HG02610 (cell line): ENCODE measurements around the gene OBSL1.

Experiments used
- ATAC-seq: cut with Tn5 transposase; IDR thresholded peaks from one replicate; pipeline ENCODE4 v1.9.1; 2021; ENCODE audit warnings: mild to moderate bottlenecking, moderate library complexity; ENCODE audit not compliant: unreplicated experiment

Gene OBSL1

DNA sequence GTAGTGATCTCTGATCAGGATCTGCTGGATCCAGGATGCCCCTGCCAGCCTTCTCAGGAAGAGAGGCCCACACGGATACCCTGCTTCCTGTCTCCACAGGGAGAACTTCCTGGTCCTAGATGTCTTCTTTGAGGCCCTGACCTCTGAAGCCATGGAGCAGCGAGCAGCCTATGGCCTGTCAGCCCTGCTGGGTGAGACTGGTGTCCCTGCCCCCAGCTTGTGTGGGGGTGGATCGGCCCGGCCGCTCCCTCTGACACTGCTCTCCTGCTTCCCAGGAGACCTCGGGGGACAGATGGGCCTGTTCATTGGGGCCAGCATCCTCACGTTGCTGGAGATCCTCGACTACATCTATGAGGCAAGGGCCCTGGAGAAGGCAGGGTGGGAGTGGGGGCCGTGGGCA, 34.4 kb downstream of the OBSL1 start:
- ATAC-seq, result no peak

DNA sequence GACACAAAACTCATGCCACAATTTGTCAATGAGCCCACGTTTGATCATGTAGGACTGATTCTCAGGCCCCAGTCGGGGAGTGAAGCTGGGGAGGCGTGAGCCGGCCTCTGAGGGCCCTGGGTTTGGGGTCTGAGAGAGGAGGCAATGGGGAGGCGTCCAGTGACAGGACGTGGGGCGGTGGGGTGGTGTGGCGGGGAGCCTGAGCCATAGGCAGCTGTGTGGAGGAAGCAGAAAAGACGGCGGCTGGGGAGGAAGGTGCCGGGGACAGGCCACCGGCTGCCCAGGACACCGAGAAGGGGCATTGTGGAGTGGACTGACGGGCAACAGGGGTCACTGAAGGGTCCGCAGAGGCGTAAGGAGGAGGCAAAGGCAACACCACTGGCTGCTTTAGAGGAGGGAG, 34.9 kb downstream of the OBSL1 start:
- ATAC-seq, result no peak

DNA sequence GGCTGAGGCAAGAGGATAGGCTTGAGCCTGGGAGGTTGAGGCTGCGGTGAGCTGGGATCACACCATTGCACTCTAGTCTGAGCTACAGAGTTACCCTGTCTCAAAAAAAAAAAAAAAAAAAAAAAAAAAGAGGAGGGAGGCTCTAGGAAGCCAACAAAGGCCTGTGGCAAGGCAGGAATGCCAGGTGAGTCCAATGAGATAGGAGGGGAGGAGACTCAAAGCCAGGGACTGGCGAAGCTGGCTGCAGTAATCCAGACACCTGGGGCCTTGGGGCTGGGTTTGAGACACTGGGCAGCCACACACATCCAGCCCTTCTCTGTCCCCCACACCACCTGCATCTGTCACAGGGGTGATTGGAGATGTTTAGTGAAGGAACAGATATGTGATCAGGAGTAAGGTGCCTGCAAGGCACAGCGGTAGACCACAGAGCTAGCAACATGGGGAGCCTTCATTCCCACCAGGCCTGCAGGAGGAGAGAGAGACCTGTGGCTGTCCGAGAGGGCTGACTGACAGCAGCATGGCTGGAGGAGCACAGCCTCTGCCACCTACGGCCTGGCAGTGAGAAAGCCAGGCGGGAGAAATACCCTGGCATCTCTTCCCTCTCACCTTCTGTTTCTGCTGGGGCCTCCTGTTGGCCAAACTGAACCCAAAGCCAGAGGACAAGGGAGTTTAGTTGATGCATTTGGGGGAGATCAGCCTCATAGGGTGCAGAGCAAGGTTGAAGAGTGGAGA, 37.2 kb downstream of the OBSL1 start:
- ATAC-seq, result no peak

DNA sequence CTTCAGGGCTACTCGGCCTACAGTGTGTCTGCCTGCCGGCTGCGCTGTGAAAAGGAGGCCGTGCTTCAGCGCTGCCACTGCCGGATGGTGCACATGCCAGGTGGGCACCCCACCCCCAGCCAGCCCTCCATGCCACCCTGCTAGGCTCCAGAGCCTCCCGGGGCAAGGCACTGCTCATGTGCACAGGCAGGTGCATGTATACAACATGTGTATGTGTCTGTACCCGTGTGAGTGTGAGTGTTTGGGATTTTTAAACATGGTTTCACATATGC, 39.0 kb downstream of the OBSL1 start:
- no peak for ATAC-seq

DNA sequence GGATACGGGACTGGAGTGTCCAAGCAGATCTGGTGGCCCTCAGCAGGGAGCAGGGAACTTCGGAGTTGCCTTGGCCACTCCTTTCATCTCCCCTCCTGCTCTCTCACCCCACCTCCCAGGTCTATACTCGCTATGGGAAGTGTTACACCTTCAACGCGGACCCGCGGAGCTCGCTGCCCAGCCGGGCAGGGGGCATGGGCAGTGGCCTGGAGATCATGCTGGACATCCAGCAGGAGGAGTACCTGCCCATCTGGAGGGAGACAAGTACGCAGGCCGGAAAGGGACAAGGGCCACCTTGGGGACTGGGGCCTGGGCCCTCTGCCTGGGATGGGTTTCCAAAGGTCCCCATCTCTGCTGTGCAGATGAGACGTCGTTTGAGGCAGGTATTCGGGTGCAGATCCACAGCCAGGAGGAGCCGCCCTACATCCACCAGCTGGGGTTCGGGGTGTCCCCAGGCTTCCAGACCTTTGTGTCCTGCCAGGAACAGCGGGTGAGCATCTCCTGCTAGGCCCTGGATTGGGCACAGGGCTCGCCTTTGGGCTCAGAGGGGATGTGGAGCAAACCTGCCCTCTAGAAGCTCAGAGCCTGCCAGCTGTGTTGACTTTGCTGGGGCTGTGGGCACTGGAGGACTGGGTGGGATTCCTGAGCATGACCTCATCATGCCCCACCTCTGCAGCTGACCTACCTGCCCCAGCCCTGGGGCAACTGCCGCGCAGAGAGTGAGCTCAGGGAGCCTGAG, 39.5 kb downstream of the OBSL1 start:
- ATAC-seq, result no peak

DNA sequence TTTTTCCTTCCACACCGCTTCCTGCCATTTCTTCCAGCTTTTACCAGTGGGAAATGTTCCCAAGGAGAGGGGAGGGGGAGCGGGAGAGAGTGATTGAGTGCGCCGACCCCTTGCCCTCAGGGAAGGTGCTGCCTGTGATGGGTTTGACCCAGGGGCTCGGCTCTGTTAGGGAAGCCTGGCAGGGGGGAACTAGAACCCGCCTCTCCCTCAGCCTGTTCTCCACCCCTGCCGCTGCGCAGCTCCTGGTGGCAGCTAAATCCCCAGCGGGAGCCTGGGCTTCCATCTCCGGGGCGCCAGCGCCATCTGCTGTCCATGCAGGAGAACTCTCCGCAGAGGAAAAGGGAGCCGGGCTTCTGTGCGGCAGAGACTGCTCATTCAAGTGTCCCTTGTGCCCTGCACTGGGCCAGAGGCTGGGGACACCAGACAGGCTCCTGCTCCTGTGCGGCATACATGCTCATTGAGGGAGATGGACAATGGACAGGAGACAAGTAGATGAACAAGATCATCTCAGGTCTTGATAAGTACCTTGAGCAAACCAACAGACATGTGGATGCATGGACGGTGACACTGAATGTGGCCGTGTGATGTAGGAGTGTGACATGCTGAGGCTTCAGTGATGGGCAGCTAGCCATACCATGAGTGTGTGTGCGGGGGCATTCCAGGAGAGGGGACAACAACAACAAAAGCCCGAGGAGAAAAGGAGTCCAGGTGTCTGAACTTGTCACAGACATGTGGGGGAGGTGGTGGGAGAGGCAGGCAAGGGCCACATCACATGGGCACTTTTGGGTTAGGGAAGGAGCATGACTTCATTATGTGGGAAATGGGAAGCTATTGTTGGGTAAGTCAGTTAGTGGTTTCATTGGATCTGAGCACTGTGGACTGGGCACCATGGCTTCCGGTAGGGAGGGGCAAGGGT, 41.0 kb downstream of the OBSL1 start:
- peak; percentile 82 for ATAC-seq

DNA sequence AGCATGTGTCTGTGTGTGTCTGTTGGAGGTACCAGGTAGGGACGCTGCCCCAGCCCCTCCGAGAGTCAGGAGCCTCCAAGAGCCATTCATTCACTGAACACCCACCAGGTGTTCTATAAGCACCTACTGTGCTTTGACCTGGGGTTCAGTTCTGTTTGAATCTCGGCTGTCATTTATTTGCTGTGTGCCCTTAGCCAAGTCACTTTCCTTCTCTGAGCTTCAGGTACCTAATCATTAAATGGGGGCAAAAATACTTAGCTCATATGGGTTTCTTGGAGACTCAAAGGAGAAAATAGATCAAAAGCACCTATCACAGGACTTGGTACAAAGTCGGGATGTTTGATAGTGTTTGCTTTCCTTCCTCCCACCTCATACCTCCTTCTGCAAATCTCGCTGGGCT, 43.9 kb downstream of the OBSL1 start:
- ATAC-seq, result no peak

DNA sequence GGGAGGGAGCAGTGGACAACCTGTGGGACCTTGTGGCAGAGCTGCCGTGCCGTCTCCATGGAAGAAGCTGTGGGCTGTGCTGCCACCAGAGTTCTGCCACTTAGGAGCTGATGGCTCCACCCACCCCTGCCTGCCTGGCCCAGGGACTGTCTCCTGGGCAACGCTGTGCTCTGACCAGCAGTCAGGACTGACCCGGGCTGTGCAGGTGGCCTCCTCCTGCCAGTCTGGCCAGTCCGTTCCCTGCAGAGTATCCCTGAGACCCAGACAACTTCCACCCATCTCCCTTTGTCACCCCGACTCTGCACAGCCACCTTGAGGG, 44.3 kb downstream of the OBSL1 start:
- ATAC-seq, result no peak

DNA sequence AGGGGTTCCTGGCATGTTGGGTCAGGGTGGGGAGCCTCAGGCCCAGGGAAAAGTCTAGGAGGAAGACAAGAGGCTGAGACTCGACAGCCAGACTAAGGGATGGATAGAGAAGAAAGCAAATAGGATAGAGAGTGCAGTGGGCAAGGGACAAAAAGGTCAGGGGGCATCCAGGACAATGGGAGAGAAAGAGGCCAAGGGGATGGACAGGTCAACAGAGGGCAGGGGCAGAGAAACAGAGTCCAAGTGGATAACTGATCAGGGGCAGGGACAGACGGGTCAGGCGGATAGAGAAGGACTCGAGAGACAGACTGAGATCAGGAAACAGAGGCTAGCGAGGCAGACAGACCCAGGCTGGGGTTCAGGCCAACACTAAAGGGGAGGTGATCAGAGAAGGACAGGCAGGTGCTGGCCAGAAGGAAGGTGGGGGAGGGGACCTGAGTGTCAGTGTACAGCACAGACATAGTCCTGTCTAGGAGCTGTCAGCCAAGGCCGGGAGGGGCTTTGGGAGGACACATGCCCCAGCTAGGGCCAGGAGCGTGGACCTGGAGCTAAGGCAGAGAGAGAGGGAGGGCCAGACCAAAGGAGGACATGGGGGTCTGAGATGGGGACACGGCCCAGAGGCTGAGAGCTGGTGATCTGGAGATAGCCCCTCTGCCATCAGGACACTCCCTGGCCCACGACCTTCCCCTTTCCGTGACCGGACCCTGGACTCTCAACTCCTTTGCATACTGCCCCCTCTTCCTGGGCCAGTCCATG, 44.8 kb downstream of the OBSL1 start:
- no peak for ATAC-seq

DNA sequence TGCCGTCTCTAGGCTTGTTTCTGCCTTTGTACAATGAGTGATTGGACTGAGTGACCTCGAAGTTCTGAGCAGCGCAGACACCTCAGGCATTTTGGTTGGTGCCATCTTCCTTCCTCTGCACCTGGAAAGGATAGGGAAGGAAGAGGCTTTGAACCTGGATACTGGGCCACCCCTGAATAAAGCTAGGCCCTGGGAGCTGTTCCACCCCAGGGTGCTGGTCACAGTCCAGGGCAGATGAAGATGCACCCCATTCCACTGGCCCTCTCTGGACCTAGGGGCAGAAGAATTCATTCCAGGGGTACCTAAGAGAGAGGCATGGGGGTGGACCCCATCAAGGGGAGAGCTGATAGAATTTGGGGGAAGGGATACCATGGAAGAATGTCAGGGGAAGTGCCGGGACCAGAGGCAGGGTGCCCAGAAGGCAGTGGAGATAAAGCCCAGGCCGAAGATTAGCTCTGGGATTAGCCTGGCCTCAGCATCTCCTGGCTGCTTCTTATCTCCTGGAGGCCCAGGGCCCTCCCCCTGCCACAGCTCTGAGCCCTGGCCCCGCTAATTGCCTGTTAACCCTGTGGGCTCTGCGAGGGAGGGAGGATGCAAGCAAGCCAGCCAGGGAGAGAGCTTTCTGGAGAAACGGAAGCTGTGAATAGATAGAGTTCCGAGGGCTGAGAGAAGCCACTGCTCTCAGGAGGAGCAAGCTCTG, 45.7 kb downstream of the OBSL1 start:
- ATAC-seq, result no peak

DNA sequence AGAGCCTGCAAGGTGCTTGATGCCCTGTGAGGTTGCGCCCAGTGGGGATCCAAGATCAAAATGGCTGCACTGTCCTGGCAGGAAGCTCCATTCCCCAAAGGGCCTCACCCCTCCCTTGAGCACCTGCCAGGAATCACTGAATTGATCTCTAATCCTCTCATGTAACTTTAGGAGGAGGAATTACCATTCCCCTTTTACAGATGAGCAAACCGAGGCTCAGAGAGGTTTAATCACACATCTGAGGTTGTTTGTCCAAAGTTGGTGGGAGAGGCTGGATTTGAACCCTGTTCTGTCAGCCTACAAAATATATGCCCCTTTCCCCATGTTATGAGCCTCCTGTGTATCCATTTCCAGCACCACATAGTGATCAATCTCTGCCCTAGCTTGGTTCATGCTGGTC, 46.5 kb downstream of the OBSL1 start:
- ATAC-seq, result no peak

DNA sequence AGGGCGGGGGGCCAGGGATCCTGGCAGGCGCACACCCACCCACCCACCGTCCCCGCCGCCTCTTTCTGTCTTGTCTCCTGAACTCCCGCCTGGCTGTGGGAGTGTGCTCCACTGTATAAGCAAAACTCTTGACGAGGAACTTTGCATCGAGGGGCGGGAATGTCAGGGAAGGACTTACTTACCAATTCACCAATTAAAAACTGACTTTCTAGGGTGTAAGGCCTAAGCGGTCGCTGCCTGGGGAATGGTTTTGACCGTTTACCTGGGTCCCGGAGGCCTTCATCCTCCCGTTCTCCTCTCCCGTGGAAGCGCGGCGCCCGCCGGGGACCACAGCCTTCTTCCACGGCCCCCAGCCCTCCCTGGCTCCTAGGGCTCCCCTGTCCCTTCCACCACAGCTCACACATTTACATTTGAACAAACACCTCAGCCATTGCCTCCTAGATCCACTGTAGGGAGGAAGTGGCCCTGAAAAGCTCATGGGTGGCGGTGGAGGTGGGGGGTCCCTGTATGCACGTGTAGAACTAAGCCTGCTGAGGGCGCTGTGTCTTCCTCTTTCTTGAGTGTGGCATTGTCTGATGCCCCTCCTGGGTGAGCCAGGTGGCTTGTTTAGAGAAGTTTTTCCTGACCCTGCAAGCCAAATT, 48.2 kb downstream of the OBSL1 start:
- no peak for ATAC-seq

DNA sequence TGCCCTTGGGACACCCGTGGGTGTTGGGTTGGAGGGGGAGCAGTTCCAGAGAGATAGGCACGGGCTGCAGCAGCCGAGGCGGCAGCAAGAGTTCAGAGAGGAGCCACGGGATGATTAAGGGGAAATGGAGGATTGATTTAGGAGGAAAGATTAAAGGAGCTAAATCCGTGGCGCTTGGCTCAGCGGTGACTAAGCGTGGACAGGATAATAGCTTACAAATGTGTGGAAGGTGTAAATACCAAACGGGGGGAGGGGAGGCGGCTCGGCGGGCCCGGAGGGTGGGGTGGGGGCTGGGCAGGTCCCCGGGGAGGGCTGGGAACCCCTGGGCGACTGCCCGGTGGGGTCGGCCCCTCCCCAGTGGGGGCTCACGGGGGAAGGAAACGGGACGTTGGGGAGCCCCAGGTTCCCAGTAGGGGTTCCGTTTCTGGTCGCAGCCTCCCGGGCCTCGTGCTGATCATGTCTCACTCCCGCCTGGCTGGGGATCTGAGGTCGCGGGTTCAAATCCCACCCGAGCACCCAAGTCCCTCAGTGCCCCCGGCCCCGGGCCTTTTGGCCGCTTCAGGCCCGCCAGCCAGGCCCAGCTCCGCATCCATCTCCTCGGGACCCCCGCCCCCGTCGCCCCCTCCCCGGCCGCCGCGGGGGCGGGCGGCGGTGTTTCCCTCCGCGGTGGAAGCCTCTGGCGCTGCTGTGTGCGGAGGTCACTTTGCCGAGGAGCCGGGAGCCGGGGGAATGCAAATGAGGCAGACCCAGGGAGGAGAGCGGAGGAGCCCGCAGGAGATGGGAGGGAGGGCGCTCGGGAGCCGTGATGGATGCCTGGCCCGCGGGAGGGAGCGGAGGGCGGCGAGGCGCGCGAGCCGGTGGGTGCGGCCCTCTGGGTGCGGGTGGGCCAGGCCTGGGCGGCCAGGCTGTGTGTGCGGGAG, 49.0 kb downstream of the OBSL1 start:
- no peak for ATAC-seq

DNA sequence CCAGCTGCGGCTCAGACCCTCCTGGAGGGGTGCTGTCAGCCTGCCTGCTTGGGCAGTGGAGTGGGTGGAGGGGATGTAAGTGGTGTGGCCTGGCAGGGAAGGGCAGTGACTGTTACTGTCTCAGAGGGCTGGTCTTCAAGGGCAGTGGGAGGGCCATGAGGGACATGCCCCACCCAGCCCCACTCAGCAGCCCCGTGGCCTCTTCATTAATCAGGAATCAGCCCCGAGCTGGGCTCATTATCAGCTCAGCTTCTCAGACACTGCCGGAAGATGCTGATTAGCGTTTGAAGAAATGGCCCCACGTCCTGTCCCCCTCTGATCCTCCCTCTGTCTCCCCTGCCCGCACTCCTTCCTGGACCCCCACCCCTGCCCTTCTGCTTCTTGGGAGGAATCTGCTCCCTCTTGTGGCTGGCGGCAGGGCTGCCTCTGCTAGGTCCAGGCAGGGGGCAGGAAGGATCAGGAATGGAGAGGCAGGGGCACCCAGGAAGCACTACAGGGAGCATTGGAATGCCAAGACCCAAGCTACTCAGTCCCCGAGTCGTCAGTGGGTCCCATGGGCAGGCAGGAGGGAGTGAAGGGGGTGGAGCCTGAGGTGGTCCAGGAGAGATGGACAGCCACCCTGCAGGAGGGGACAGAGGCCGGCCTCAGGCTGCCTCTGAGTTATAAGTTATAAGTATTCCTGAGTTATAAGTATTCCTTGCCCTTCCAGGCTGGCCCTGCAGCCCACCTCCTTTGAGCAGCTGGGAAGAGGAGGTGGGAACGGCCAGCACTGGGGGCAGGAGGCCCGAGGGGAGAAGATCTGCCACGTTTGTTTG, 50.1 kb downstream of the OBSL1 start:
- no peak for ATAC-seq

DNA sequence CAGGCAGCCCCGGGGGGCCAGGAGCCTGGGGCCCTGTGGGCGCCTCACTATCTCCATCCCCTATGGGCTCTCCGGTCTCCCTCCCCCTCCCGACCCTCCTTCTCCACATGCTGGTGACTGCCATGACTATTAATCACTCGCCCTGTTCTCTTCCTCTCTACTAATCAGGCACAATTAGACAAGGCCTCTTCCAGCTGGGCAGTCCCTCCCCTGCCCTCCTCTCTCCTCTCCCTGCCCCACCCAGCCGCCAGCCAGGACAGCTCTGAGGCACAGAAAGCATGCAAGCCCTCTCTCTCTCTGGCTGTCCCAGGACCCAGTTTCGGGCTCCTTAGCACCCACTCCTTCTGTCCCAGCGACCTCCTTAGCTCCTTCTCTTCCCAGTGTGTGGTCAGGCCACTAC, 51.3 kb downstream of the OBSL1 start:
- no peak for ATAC-seq

DNA sequence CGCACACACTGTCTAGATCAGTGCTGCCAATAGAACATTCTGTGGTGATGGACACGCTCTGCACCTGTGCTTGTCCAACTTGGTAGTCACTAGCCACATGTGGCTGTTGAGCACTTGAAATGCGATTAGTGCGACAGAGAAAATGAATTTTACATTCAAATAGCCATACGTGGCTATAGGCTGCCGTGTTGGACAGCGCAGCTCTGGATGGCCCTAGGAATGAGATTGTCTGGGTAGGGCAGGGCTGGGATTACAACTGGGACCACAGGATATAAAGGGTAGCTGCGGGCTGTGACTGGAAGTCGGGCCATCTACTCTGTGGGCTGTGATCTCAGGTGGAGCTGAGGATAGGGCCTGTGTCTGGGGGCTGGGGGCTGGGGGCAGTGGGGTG, 51.8 kb downstream of the OBSL1 start:
- ATAC-seq, result no peak

DNA sequence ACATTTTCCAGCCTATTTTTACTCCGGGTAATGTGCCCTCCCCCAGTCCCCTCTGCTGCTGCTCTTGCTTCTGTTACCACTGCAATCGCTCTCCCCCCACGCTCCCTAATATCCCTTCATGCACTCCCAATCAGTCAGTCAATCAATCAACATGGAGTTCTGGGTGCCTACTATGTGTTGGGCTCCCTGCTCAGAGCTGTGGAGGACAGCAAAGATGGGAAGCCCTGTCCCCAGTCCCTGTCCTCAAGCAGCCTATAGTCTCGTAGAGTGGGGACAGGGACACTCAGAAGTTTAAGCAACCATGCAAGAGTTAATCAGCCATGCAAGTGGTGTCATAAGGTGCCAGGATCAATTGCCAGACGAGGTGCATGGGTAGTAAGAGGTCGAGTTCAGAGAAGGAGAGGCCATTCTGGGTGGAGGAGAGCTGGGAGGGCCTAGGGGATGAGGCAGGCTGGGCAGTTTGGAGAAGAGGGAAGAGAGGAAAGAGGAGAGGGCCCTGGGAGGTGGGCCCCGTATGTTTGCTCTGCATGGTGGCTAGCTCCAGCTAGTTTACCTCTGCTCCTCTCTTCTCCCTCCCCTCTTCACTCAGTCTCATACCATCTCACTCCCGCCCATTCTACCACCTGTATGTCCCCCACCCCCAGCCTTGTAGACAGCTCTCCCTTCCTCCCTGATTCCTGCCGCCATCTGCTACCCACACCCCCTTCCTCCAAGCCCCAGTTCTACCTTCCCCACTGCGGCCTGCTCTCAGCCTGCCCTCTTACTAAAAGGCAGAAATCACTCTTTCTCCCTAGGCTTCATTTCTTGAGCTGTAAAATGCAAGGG, 53.2 kb downstream of the OBSL1 start:
- no peak for ATAC-seq
